ENCODE data around the gene HOXB6.

Gene HOXB6

DNA sequence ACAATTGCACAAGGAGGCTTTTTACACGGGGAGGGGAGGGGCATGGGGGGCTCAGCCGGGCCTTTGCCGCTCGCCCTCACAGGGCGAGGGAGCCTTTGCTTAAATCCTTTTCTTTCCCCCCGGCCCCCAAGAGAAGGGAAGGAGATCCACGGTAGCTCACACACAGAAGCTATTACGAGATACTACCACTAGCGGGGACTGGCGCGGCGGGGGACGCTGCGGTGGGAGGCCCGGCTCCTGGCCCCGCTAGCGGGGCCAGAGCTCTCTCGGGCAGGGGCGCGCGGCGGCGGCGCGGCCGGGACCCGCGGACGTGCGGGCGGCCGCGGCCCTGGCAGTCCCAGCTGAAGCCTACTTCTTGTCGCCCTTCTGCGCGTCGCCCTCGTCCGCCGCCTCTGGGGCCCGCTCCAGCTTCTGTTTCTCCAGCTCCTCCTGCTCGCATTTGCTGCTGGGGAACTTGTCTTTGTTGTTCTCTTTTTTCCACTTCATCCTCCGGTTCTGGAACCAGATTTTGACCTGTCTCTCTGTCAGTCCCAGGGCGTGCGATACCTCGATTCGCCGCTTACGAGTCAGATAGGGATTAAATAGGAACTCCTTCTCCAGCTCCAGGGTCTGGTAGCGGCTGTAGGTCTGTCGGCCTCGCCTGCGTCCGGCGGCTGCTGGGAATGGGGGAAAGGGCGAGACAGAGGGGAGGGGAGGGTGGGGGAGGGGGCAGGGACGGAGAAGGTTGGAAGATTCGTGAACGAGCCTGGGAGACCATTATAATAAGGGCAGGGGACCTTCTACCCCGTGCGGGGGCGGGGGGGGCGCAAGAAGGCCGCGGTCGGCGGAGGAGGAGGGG is 8.3 kb upstream of the HOXB6 start:
- H3K9ac ChIP-seq (ENCODE audit: low read depth, low read length) = no peak overlapping the region
- H4K20me1 ChIP-seq (ENCODE audit: insufficient read depth, low read length) = peaks cover 4% of the 10 kb centered on the region; the same call in 1 of the 2 replicates
- H3K4me3 ChIP-seq (ENCODE audit: low read depth in 1 of 2, low read length in 2 of 2) = no peak overlapping the region
- H2AFZ ChIP-seq (ENCODE audit: low read depth, low read length) = no peak overlapping the region
- ATAC-seq (ENCODE audit: insufficient read depth, low read depth) = no peak
- TF ChIP-seq, protein P1, sequence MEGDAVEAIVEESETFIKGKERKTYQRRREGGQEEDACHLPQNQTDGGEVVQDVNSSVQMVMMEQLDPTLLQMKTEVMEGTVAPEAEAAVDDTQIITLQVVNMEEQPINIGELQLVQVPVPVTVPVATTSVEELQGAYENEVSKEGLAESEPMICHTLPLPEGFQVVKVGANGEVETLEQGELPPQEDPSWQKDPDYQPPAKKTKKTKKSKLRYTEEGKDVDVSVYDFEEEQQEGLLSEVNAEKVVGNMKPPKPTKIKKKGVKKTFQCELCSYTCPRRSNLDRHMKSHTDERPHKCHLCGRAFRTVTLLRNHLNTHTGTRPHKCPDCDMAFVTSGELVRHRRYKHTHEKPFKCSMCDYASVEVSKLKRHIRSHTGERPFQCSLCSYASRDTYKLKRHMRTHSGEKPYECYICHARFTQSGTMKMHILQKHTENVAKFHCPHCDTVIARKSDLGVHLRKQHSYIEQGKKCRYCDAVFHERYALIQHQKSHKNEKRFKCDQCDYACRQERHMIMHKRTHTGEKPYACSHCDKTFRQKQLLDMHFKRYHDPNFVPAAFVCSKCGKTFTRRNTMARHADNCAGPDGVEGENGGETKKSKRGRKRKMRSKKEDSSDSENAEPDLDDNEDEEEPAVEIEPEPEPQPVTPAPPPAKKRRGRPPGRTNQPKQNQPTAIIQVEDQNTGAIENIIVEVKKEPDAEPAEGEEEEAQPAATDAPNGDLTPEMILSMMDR (IDR thresholded peaks at IDR 0.05; ENCODE audit: borderline replicate concordance, extremely low read depth, low read length, poor library complexity, severe bottlenecking) = no peak
- no peak for TF ChIP-seq EZH2 (IDR thresholded peaks at IDR 0.05; ENCODE audit: borderline replicate concordance, low read depth, low read length, severe bottlenecking)
- no peak overlapping the region for H3K27ac ChIP-seq (ENCODE audit: low read length)
- DNase-seq = no peak
- no peaks in the 10 kb centered on the region for H3K4me1 ChIP-seq (ENCODE audit: insufficient read depth, low read length)
- H3K36me3 ChIP-seq (ENCODE audit: insufficient read depth, low read length) = no peaks in the 10 kb centered on the region
- no peak overlapping the region for H3K4me2 ChIP-seq (ENCODE audit: insufficient read depth, low read length)
- peaks cover 25% of the 10 kb centered on the region for H3K27me3 ChIP-seq (ENCODE audit: insufficient read depth, low read length, poor library complexity)
- no peaks in the 10 kb centered on the region for H3K79me2 ChIP-seq (ENCODE audit: insufficient read depth, low read length)
- H3K9me3 ChIP-seq (ENCODE audit: insufficient read depth, low read length, severe bottlenecking) = no peaks in the 10 kb centered on the region

DNA sequence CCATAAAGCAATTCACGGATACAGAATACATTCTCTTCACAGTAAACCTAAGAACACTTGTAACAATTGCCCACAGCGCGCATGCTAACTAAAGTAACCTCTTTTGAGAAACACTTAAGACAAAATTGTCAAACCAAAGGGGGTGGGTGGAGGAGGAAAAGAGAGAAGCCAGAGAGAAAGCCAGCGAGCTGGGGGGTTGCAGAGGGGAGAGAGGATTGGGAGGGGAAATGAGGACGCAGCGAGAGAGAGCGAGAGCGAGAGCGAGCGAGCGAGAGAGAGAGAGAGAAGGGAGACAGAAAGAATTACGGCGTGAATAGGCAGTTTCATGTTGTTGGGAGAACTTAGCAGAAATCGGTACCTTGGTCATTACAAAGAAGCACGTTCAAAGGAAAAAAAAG is 7.7 kb upstream of the HOXB6 start:
- Histone ChIP-seq H3K27ac (ENCODE audit: low read length) (no peak overlapping the region), H3K36me3 (ENCODE audit: insufficient read depth, low read length) (no peaks in the 10 kb centered on the region), H3K4me1 (ENCODE audit: insufficient read depth, low read length) (no peaks in the 10 kb centered on the region), H3K4me3 (ENCODE audit: low read depth in 1 of 2, low read length in 2 of 2) (no peak overlapping the region), H3K27me3 (ENCODE audit: insufficient read depth, low read length, poor library complexity) (peaks cover 19% of the 10 kb centered on the region), H3K79me2 (ENCODE audit: insufficient read depth, low read length) (no peaks in the 10 kb centered on the region), H3K4me2 (ENCODE audit: insufficient read depth, low read length) (no peak overlapping the region), H4K20me1 (ENCODE audit: insufficient read depth, low read length) (peaks cover 3% of the 10 kb centered on the region; the same call in 1 of the 2 replicates), H3K9me3 (ENCODE audit: insufficient read depth, low read length, severe bottlenecking) (no peaks in the 10 kb centered on the region), H3K9ac (ENCODE audit: low read depth, low read length) (no peak overlapping the region), H2AFZ (ENCODE audit: low read depth, low read length) (no peak overlapping the region)
- no peak for ATAC-seq (ENCODE audit: insufficient read depth, low read depth)
- TF ChIP-seq, protein P1 (IDR thresholded peaks at IDR 0.05; ENCODE audit: borderline replicate concordance, extremely low read depth, low read length, poor library complexity, severe bottlenecking) = no peak
- TF ChIP-seq EZH2 (IDR thresholded peaks at IDR 0.05; ENCODE audit: borderline replicate concordance, low read depth, low read length, severe bottlenecking) = no peak
- DNase-seq = no peak

DNA sequence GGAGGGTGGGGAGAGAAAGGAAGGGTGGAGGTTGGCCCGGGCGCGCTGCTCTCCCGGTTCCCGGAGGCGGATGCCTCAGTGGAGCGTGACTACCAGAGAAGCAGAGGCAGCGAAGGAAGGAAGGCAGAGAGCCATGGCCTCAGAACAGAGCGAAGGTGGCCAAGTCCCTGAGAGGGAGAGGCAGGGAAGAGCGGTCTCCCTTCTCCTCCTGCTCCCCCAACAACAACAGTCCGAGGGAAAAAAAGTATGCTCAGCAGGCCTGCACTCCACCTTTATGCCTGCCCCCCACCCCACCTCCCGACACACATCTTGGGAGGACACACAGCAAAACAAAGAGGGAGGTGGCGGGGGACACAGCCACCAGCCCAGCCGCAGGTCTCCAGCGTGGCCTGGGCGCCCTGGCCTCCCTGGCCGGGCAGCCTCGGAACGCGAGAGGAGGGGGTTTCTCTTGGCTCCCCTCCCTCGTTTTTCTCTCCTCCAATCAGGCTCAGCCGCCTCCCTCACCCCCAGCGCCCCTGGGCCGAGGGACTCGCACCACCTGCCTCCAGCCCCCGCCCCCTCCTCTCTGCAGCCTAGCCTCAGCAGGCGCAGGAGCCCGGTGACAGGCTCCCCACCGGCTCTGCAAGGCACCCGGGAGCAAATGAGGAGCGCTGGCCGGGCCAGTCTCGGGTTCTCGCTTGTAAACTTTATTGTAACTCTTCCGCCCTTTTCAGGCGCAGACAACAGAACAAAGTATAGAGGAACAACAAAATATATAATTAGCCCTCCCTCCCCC is 7.1 kb upstream of the HOXB6 start:
- Histone ChIP-seq H3K4me1 (ENCODE audit: insufficient read depth, low read length) (no peaks in the 10 kb centered on the region), H2AFZ (ENCODE audit: low read depth, low read length) (no peak overlapping the region), H3K27me3 (ENCODE audit: insufficient read depth, low read length, poor library complexity) (peaks cover 14% of the 10 kb centered on the region), H3K4me2 (ENCODE audit: insufficient read depth, low read length) (no peak overlapping the region), H4K20me1 (ENCODE audit: insufficient read depth, low read length) (peaks cover 3% of the 10 kb centered on the region; the same call in 1 of the 2 replicates), H3K9ac (ENCODE audit: low read depth, low read length) (no peak overlapping the region), H3K27ac (ENCODE audit: low read length) (no peak overlapping the region), H3K4me3 (ENCODE audit: low read depth in 1 of 2, low read length in 2 of 2) (no peak overlapping the region), H3K79me2 (ENCODE audit: insufficient read depth, low read length) (no peaks in the 10 kb centered on the region), H3K36me3 (ENCODE audit: insufficient read depth, low read length) (no peaks in the 10 kb centered on the region), H3K9me3 (ENCODE audit: insufficient read depth, low read length, severe bottlenecking) (no peaks in the 10 kb centered on the region)
- DNase-seq = no peak
- no peak for ATAC-seq (ENCODE audit: insufficient read depth, low read depth)
- TF ChIP-seq, protein P1 (IDR thresholded peaks at IDR 0.05; ENCODE audit: borderline replicate concordance, extremely low read depth, low read length, poor library complexity, severe bottlenecking) = no peak
- no peak for TF ChIP-seq EZH2 (IDR thresholded peaks at IDR 0.05; ENCODE audit: borderline replicate concordance, low read depth, low read length, severe bottlenecking)

Measured in DND-41 (cell line).